SU-DHL-6 (cell line): Measurements from ENCODE around the gene TMEM120A.
"Not testable (repeated sequence)": the region's sequence is repeated elsewhere in the genome, so short reads cannot be mapped to it uniquely, and the experiment has no call there.

Experiments
- H2AFZ ChIP-seq: fragments of 200-600 bp; sonication (generic); 2 replicates; pipeline ENCODE4 v1.6.1; 2014; ENCODE audit warnings: low read depth, mild to moderate bottlenecking, moderate library complexity, mixed read lengths, antibody characterized with exemption, low read length; ENCODE audit not compliant: severe bottlenecking
- H3F3A ChIP-seq: fragments of 200-600 bp; shearing (Covaris generic); 2 replicates; pipeline ENCODE4 v1.6.0; 2016; ENCODE audit warnings: antibody characterized with exemption, mild to moderate bottlenecking; ENCODE audit not compliant: insufficient read depth
- H3K27ac ChIP-seq: fragments of 200-600 bp; sonication (generic); 2 replicates; pipeline ENCODE4 v1.5.1; 2016; ENCODE audit warnings: low read depth, mild to moderate bottlenecking, low read length, moderate library complexity, mixed read lengths
- H3K27me3 ChIP-seq: fragments of 200-600 bp; sonication (generic), shearing (Covaris generic); 2 replicates; pipeline ENCODE4 v1.6.0; 2014; ENCODE audit warnings: mild to moderate bottlenecking, low read length
- H3K36me3 ChIP-seq: fragments of 200-600 bp; sonication (generic); 2 replicates; pipeline ENCODE4 v1.6.1; 2014; ENCODE audit warnings: mild to moderate bottlenecking, low read length, mixed read lengths
- H3K4me2 ChIP-seq: fragments of 300-600, 200-600 bp; shearing (Covaris generic), sonication (generic); 2 replicates; pipeline ENCODE4 v1.6.0; 2014; ENCODE audit warnings: low read length, low read depth, mild to moderate bottlenecking; ENCODE audit not compliant: poor library complexity, severe bottlenecking
- H3K4me3 ChIP-seq: fragments of 200-600 bp; sonication (generic); 2 replicates; pipeline ENCODE4 v1.5.1; 2014; ENCODE audit warnings: antibody characterized with exemption, low read length, mild to moderate bottlenecking, mixed read lengths; ENCODE audit not compliant: insufficient read depth, poor library complexity, severe bottlenecking
- H3K79me2 ChIP-seq: fragments of 200-600 bp; sonication (generic); 2 replicates; pipeline ENCODE4 v1.6.1; 2014; ENCODE audit warnings: mild to moderate bottlenecking, low read length, moderate library complexity; ENCODE audit not compliant: insufficient read depth
- H3K9ac ChIP-seq: fragments of 200-600 bp; sonication (generic); 2 replicates; pipeline ENCODE4 v1.7.0; 2014; ENCODE audit warnings: mild to moderate bottlenecking, low read length
- H3K9me2 ChIP-seq: fragments of 200-600 bp; sonication (generic); replicated peaks from 2 replicates; pipeline ENCODE4 v1.6.1; 2014; ENCODE audit warnings: low read length; ENCODE audit not compliant: insufficient read depth
- H3K9me3 ChIP-seq: fragments of 200-600 bp; sonication (generic); 2 replicates; pipeline ENCODE4 v1.6.1; 2014; ENCODE audit warnings: low read length, mixed read lengths; ENCODE audit not compliant: insufficient read depth
- H4K20me1 ChIP-seq: fragments of 200-600 bp; sonication (generic); 2 replicates; pipeline ENCODE4 v1.6.1; 2014; ENCODE audit warnings: low read depth, mild to moderate bottlenecking, antibody characterized with exemption, low read length, moderate library complexity, mixed read lengths
- EZH2phosphoT487 ChIP-seq: fragments of 200-600 bp; sonication (generic), shearing (Covaris generic); conservative IDR thresholded peaks from 2 replicates; pipeline ENCODE4 v1.6.1; 2018; ENCODE audit warnings: mild to moderate bottlenecking, antibody characterized with exemption, low read length, moderate library complexity, mixed read lengths
- TF ChIP-seq, protein P1 (sequence below): fragments of 200-600 bp; sonication (generic); IDR thresholded peaks from one replicate; pipeline ENCODE4 v1.5.1; 2017; ENCODE audit warnings: antibody characterized with exemption, mild to moderate bottlenecking, low read length, moderate library complexity; ENCODE audit not compliant: insufficient read depth, poor library complexity, severe bottlenecking

The TMEM120A gene

DNA sequence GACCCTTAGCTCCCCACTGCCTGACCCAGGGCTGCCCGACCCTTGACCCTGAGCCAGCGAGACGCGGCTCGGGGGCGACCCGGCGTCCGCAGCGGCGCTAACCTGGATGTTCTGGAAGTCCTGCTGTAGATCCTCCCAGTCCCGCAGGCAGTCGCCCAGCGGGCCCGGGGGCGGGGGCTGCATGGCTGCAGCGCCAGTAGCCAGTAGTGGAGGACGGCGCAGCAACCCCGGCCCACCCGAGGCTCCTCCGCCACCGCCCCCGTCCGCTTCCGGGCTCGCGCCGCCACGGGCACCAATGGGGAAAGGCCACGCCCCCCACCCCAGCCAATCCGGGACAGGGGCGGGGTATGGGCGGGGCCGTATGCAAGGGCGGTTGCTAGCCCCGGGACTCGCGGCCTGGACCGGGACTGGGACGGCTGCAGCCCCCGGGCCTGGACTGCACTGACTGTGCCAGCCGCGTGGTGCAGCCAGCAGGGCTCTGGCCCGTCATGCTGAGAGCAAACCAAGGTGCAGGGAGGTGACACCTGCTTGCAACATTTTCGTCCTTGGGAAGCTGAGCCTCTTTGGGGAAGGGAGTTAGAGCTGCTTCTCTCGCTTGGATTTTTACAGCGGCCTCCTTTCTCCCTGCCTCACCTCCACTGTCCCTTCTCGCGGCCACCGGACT, at the start of gene TMEM120A:
TMEM120A (minus strand) TSS at position 208 of the 664 bp plus-strand sequence; CDS start at position 183, 25 bp downstream.
- H4K20me1 ChIP-seq = no peaks in the 10 kb centered on the region
- peak within 1 kb of the TSS; percentile 86 for H3K4me2 ChIP-seq
- no peak within 1 kb of the TSS for H3K27ac ChIP-seq
- H3K9me2 ChIP-seq = no peaks in the 10 kb centered on the region
- H3K36me3 ChIP-seq = no peaks in the 10 kb centered on the region
- no peaks in the 10 kb centered on the region for H3K9me3 ChIP-seq
- H3K27me3 ChIP-seq = no peaks in the 10 kb centered on the region
- peak within 1 kb of the TSS; percentile 77 for H3K9ac ChIP-seq
- 0 out of 2 replicates have a peak, but pooled peaks cover 3% of the 10 kb centered on the region for H3F3A ChIP-seq
- TF ChIP-seq EZH2phosphoT487 = no peak
- H2AFZ ChIP-seq = peak within 1 kb of the TSS; percentile 96
- H3K79me2 ChIP-seq = no peaks in the 10 kb centered on the region
- H3K4me3 ChIP-seq = peak within 1 kb of the TSS; percentile 93

DNA sequence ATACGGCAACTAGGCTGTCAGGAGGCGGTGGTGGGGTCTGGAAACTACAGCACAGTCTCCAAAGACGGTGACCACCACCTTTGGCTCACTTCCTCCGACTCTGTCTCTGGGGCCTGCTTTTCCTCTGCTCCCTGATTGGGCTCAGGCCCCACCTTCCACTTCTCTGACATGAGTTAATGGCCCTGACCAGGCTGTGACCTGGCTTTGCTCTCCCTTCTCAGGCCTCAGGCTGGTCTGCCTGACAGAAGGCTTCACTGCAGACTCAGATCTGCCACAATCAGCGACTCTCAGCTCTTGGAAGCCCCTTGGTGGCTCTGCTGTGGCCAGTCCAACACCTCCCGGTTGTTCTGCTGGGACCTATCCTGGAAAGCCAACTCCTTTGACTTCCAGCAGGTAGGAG, 45.7 kb upstream of the TMEM120A start:
- TF ChIP-seq, protein P1, sequence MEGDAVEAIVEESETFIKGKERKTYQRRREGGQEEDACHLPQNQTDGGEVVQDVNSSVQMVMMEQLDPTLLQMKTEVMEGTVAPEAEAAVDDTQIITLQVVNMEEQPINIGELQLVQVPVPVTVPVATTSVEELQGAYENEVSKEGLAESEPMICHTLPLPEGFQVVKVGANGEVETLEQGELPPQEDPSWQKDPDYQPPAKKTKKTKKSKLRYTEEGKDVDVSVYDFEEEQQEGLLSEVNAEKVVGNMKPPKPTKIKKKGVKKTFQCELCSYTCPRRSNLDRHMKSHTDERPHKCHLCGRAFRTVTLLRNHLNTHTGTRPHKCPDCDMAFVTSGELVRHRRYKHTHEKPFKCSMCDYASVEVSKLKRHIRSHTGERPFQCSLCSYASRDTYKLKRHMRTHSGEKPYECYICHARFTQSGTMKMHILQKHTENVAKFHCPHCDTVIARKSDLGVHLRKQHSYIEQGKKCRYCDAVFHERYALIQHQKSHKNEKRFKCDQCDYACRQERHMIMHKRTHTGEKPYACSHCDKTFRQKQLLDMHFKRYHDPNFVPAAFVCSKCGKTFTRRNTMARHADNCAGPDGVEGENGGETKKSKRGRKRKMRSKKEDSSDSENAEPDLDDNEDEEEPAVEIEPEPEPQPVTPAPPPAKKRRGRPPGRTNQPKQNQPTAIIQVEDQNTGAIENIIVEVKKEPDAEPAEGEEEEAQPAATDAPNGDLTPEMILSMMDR = no peak
- no peak for TF ChIP-seq EZH2phosphoT487
- H3K36me3 ChIP-seq = no peaks in the 10 kb centered on the region

DNA sequence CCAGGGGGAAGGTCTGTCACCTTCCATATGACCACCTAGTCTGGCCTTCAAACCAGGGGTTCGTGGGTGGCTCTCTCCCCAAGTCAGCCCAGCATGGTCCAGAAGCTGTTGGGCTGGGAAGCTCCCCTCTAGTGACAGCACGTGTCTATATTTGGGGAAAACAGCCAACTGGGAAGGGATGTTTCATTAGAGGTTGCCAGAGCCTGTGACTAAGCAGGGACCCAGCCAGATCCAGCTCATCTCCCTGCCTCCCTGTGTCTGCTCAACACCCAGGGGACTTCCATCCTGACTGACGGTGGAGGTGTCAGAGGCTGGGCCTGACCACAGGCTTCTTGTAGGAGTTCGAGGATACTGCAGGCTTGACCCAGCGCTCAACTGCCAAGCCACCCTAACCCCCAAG, 42.9 kb upstream of the TMEM120A start:
- no peak overlapping the region for H3K27ac ChIP-seq
- H3K9me2 ChIP-seq = no peaks in the 10 kb centered on the region
- H3K9me3 ChIP-seq = no peaks in the 10 kb centered on the region
- H2AFZ ChIP-seq = no peak overlapping the region
- no peaks in the 10 kb centered on the region for H3K27me3 ChIP-seq
- TF ChIP-seq EZH2phosphoT487 = no peak
- TF ChIP-seq, protein P1 = no peak
- no peaks in the 10 kb centered on the region for H3K36me3 ChIP-seq
- H3K4me2 ChIP-seq = no peak overlapping the region
- H4K20me1 ChIP-seq = no peaks in the 10 kb centered on the region
- H3K4me3 ChIP-seq = no peak overlapping the region
- no peaks in the 10 kb centered on the region; the same call in 1 of the 2 replicates for H3K79me2 ChIP-seq
- no peak overlapping the region for H3K9ac ChIP-seq
- no peaks in the 10 kb centered on the region for H3F3A ChIP-seq

More for the DNA sequence above, 45.7 kb upstream of the TMEM120A start:
- Histone ChIP-seq H3K79me2 (peaks cover 14% of the 10 kb centered on the region), H3K9me3 (no peaks in the 10 kb centered on the region), H3F3A (no peaks in the 10 kb centered on the region), H3K4me3 (no peak overlapping the region), H3K4me2 (no peak overlapping the region), H3K9me2 (no peaks in the 10 kb centered on the region), H3K27me3 (no peaks in the 10 kb centered on the region), H2AFZ (no peak overlapping the region), H3K9ac (no peak overlapping the region), H3K27ac (no peak overlapping the region), H4K20me1 (no peaks in the 10 kb centered on the region)

DNA sequence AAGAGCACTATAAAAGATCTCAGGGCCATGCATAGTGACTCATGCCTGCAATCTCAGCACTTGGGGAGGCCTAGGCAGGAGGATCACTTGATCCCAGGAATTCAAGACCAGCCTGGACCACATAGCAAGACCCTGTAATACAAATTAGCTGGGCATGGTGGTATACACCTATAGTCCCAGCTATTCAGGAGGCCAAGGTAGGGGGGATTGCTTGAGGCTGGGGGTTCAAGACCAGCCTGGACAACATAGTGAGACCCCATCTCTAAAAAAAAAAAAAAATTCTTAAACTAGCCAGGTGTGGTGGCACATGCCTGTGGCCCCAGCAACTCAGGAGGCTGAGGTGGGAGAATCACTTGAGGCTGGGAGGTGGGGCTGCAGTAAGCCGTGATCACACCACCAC, 37.6 kb upstream of the TMEM120A start:
- Histone ChIP-seq H3K36me3 (no peaks in the 10 kb centered on the region), H3K27ac (no peak overlapping the region), H3K4me3 (no peak overlapping the region), H3K9me3 (no peaks in the 10 kb centered on the region), H3K9me2 (no peaks in the 10 kb centered on the region), H3K79me2 (no peaks in the 10 kb centered on the region), H3F3A (no peaks in the 10 kb centered on the region), H2AFZ (no peak overlapping the region), H3K4me2 (no peak overlapping the region), H4K20me1 (no peaks in the 10 kb centered on the region), H3K9ac (no peak overlapping the region), H3K27me3 (no peaks in the 10 kb centered on the region)
- no peak for TF ChIP-seq EZH2phosphoT487
- TF ChIP-seq, protein P1 = no peak

DNA sequence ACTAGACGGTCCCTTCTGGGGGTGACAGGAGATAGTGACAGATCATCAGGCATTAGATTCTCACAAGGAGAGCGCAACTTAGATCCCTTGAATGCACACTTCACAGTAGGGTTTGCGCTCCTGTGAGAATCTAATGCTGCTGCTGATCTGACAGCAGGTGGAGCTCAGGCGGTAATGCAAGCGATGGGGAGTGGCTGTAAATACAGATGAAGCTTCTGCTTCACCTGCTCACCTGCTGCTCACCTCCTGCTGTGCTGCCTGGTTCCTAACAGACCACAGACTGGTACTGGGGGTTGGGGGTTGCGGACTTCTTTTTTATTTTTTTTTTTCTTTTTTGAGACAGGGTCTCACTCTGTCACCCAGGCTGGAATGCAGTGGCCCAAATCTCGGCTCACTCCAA, 35.3 kb upstream of the TMEM120A start:
- not testable (repeated sequence) for H3K9ac ChIP-seq, H3K79me2 ChIP-seq, H3K9me2 ChIP-seq, H3K27me3 ChIP-seq, H3K4me3 ChIP-seq, H3K36me3 ChIP-seq, H4K20me1 ChIP-seq, H3F3A ChIP-seq, H3K27ac ChIP-seq, H3K4me2 ChIP-seq, H3K9me3 ChIP-seq, H2AFZ ChIP-seq
